HEK293 (cell line): ENCODE results near the gene FKBP3.

ENCODE experiments used
- CTCF ChIA-PET: fragments of 350-600 bp; formaldehyde crosslinking; extraction: SDS; loops from one replicate; lab custom pipeline; 2021; ENCODE audit warnings: antibody characterized with exemption; lab: Yijun Ruan, JAX
- POLR2A ChIA-PET: fragments of 300-600 bp; formaldehyde crosslinking; extraction: SDS; loops from one replicate; lab custom pipeline; 2020; ENCODE audit warnings: antibody characterized with exemption, inconsistent platforms; lab: Yijun Ruan, JAX
- H3K27ac ChIP-seq: fragments of 200-500 bp; sonication (Bioruptor generic); 2 replicates; pipeline ENCODE4 v1.5.1; 2014; ENCODE audit warnings: low read depth, low read length, control low read depth, inconsistent platforms; ENCODE audit errors: extremely low read depth
- H3K36me3 ChIP-seq, 2 experiments: fragments of 200-500 bp in 1 of 2; sonication (Bioruptor generic) in 1 of 2; 1 replicate in 1 of 2; 2 replicates in 1 of 2; pipeline ENCODE4 v1.5.1; 2014 to 2017; ENCODE audit warnings: inconsistent platforms in 2 of 2, low read length in 2 of 2; ENCODE audit not compliant: control insufficient read depth in 2 of 2, insufficient read depth in 1 of 2
- H3K4me1 ChIP-seq: fragments of 200-500 bp; sonication (Bioruptor generic); 2 replicates; pipeline ENCODE4 v1.5.1; 2014; ENCODE audit warnings: mild to moderate bottlenecking, low read length, inconsistent platforms; ENCODE audit not compliant: control insufficient read depth, insufficient read depth
- H3K4me3 ChIP-seq: 2 replicates; pipeline ENCODE4 v1.5.1; 2011; ENCODE audit warnings: low read depth, mild to moderate bottlenecking, control low read depth, low read length, moderate library complexity
- H3K9me3 ChIP-seq: fragments of 200-500 bp; sonication (Bioruptor generic); 2 replicates; pipeline ENCODE4 v1.5.1; 2014; ENCODE audit warnings: low read depth, low read length, inconsistent platforms; ENCODE audit not compliant: control insufficient read depth, insufficient read depth
- INSM2 ChIP-seq: fragments of 450-650 bp; formaldehyde crosslinking; IDR thresholded peaks from 2 replicates; pipeline ENCODE4 v1.5.1; 2016; ENCODE audit warnings: missing biosample characterization, missing genetic modification characterization
- MEIS1 ChIP-seq: sonication (generic); formaldehyde crosslinking; IDR thresholded peaks from 2 replicates; pipeline ENCODE4 v1.8.1; 2022; ENCODE audit warnings: missing genetic modification reagents, mild to moderate bottlenecking, borderline replicate concordance
- PRDM2 ChIP-seq: fragments of 450-650 bp; formaldehyde crosslinking; IDR thresholded peaks from 2 replicates; pipeline ENCODE4 v1.5.1; 2016; ENCODE audit warnings: missing biosample characterization, missing genetic modification characterization, borderline replicate concordance
- REST ChIP-seq: fragments of 450-650 bp; formaldehyde crosslinking; IDR thresholded peaks from 2 replicates; pipeline ENCODE4 v1.5.1; 2016; ENCODE audit warnings: missing biosample characterization, missing genetic modification characterization
- SCRT2 ChIP-seq: fragments of 450-650 bp; formaldehyde crosslinking; IDR thresholded peaks from 2 replicates; pipeline ENCODE4 v1.5.1; 2016; ENCODE audit warnings: missing biosample characterization, missing genetic modification characterization
- SETDB1 ChIP-seq: IDR thresholded peaks from one replicate; pipeline ENCODE4 v1.6.1; 2017; ENCODE audit warnings: mild to moderate bottlenecking, low read length, moderate library complexity, mixed read lengths; ENCODE audit not compliant: insufficient read length
- WT1 ChIP-seq: fragments of 450-650 bp; formaldehyde crosslinking; IDR thresholded peaks from 2 replicates; pipeline ENCODE4 v1.5.1; 2016; ENCODE audit warnings: missing biosample characterization, missing genetic modification characterization
- ZBTB1 ChIP-seq: fragments of 450-650 bp; formaldehyde crosslinking; IDR thresholded peaks from 2 replicates; pipeline ENCODE4 v1.5.1; 2016; ENCODE audit warnings: missing biosample characterization, missing genetic modification characterization
- ZBTB17 ChIP-seq: fragments of 450-650 bp; formaldehyde crosslinking; IDR thresholded peaks from 2 replicates; pipeline ENCODE4 v1.5.1; 2016; ENCODE audit warnings: missing biosample characterization, missing genetic modification characterization
- ZBTB21 ChIP-seq: fragments of 450-650 bp; formaldehyde crosslinking; IDR thresholded peaks from 2 replicates; pipeline ENCODE4 v1.5.1; 2017; ENCODE audit warnings: missing biosample characterization, missing genetic modification characterization
- ZNF10 ChIP-seq: fragments of 450-650 bp; formaldehyde crosslinking; IDR thresholded peaks from 2 replicates; pipeline ENCODE4 v1.5.1; 2017; ENCODE audit warnings: missing biosample characterization, missing genetic modification characterization
- ZNF2 ChIP-seq: fragments of 450-650 bp; formaldehyde crosslinking; IDR thresholded peaks from 2 replicates; pipeline ENCODE4 v1.5.1; 2016; ENCODE audit warnings: missing biosample characterization, missing genetic modification characterization
- ZNF214 ChIP-seq: fragments of 450-650 bp; formaldehyde crosslinking; IDR thresholded peaks from 2 replicates; pipeline ENCODE4 v1.5.1; 2017; ENCODE audit warnings: missing biosample characterization, mild to moderate bottlenecking, missing genetic modification characterization, borderline replicate concordance
- ZNF248 ChIP-seq: fragments of 450-650 bp; formaldehyde crosslinking; IDR thresholded peaks from 2 replicates; pipeline ENCODE4 v1.5.1; 2017; ENCODE audit warnings: missing biosample characterization, missing genetic modification characterization
- ZNF362 ChIP-seq: fragments of 450-650 bp; formaldehyde crosslinking; IDR thresholded peaks from 2 replicates; pipeline ENCODE4 v1.5.1; 2016; ENCODE audit warnings: missing biosample characterization, missing genetic modification characterization
- ZNF416 ChIP-seq: fragments of 450-650 bp; formaldehyde crosslinking; IDR thresholded peaks from 2 replicates; pipeline ENCODE4 v1.5.1; 2016; ENCODE audit warnings: missing biosample characterization, missing genetic modification characterization
- ZNF544 ChIP-seq: fragments of 450-650 bp; formaldehyde crosslinking; IDR thresholded peaks from 2 replicates; pipeline ENCODE4 v1.5.0; 2017; ENCODE audit warnings: missing biosample characterization, missing genetic modification characterization
- ZNF549 ChIP-seq: fragments of 450-650 bp; IDR thresholded peaks from 2 replicates; pipeline ENCODE4 v1.5.1; 2018; ENCODE audit warnings: missing biosample characterization, missing genetic modification characterization, mild to moderate bottlenecking, inconsistent platforms, moderate library complexity
- ZNF629 ChIP-seq: fragments of 450-650 bp; formaldehyde crosslinking; IDR thresholded peaks from 2 replicates; pipeline ENCODE4 v1.5.1; 2017; ENCODE audit warnings: missing biosample characterization, missing genetic modification characterization
- ZNF670 ChIP-seq: fragments of 450-650 bp; formaldehyde crosslinking; IDR thresholded peaks from 2 replicates; pipeline ENCODE4 v1.5.1; 2016; ENCODE audit warnings: missing biosample characterization, missing genetic modification characterization, low read depth
- ZNF791 ChIP-seq: fragments of 450-650 bp; formaldehyde crosslinking; IDR thresholded peaks from 2 replicates; pipeline ENCODE4 v1.5.1; 2016; ENCODE audit warnings: missing biosample characterization, missing genetic modification characterization

Gene FKBP3

GRCh38 chr14:45123271-45123670, 11.0 kb downstream of the FKBP3 start:
- ChIA-PET CTCF (interaction anchor here (0.6 to 1.1 kb wide), 2 partner anchors 30 to 210 kb away, joined by 3 read pairs; no protein-coding TSS in a partner anchor), POLR2A (interaction anchor here (0.6 to 1.2 kb wide), 3 partner anchors 10 to 529 kb away, joined by 3 to 5 read pairs (median 4); no protein-coding TSS in a partner anchor)
- no peaks in the 10 kb centered on the region for H3K4me1 ChIP-seq
- no peak overlapping the region for H3K27ac ChIP-seq
- no peak overlapping the region for H3K4me3 ChIP-seq
- peaks cover 85 to 92% of the 10 kb centered on the region in 2 experiments for H3K36me3 ChIP-seq
- H3K9me3 ChIP-seq = no peaks in the 10 kb centered on the region
- TF ChIP-seq ZNF362 (tag by site-specific recombination) (0 out of 2 replicates have a peak, but pooled peaks have one; percentile 14), ZNF544 (tag by site-specific recombination) (no peak), INSM2 (no peak)

GRCh38 chr14:45120096-45120495, 14.2 kb downstream of the FKBP3 start:
- no peak overlapping the region for H3K4me3 ChIP-seq
- no peak for TF ChIP-seq ZNF791 (tag by site-specific recombination)
- TF ChIP-seq SETDB1 = no peak
- no peak for TF ChIP-seq ZBTB21 (tag by site-specific recombination)
- TF ChIP-seq SCRT2 (tag by site-specific recombination) = no peak
- no peak for TF ChIP-seq ZNF416 (tag by site-specific recombination)
- TF ChIP-seq ZNF629 (tag by site-specific recombination) = no peak
- TF ChIP-seq WT1 (tag by site-specific recombination) = no peak
- TF ChIP-seq ZNF248 (tag by site-specific recombination) = no peak
- TF ChIP-seq REST (tag by site-specific recombination) = no peak
- TF ChIP-seq MEIS1 (CRISPR knock-in tag) = no peak
- no peak for TF ChIP-seq ZNF10 (tag by site-specific recombination)
- TF ChIP-seq ZNF214 (tag by site-specific recombination) = no peak
- no peak for TF ChIP-seq ZBTB17 (tag by site-specific recombination)
- no peak for TF ChIP-seq ZNF670 (tag by site-specific recombination)
- TF ChIP-seq PRDM2 (tag by site-specific recombination) = no peak
- no peak for TF ChIP-seq ZNF2 (tag by site-specific recombination)
- TF ChIP-seq ZBTB1 = no peak
- TF ChIP-seq ZNF549 (tag by site-specific recombination) = no peak
- H3K4me1 ChIP-seq = no peaks in the 10 kb centered on the region
- CTCF ChIA-PET = no interaction called here
- no peak overlapping the region for H3K27ac ChIP-seq
- POLR2A ChIA-PET = no interaction called here
- no peaks in the 10 kb centered on the region for H3K9me3 ChIP-seq
- H3K36me3 ChIP-seq = peaks cover 88 to 90% of the 10 kb centered on the region in 2 experiments
